Suprapubic skin (tissue), 3 donors: ENCODE results near the gene SYNE2.

Experiments
- EP300 ChIP-seq: sonication (generic); formaldehyde crosslinking; IDR thresholded peaks from one replicate; pipeline ENCODE4 v1.6.1; 2017; ENCODE audit warnings: antibody characterized with exemption
- TF ChIP-seq, protein P1 (sequence below), 2 donors: fragments of 200-600 bp in 1 of 2; fragments of 450-650 bp in 1 of 2; sonication (generic) in 1 of 2; IDR thresholded peaks; one replicate each; pipeline ENCODE4 v1.5.1; 2016 to 2019; ENCODE audit warnings: antibody characterized with exemption in 2 of 2, mild to moderate bottlenecking in 1 of 2, moderate library complexity in 1 of 2

DNA sequence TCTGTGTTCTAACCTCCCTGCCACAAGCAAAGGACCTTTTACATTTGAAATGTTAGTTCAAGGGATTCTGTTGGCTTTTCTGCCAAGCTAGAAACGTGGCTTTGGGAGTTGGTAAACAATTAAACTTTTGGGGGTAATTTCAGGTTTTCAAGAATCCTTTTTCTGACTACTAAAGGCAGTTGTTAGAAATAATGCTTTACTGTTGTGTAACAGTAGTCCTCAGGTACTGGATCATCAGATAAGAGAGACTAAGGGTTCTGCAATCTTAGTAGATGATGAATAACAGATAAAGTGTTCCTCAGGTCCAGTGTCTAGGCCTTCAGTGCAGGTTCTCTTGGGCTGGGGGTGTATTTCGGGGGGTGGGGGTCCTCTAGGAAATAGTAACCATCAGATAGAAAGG lies 192.3 kb downstream of the SYNE2 start:
- no peak for TF ChIP-seq EP300
- TF ChIP-seq, protein P1, sequence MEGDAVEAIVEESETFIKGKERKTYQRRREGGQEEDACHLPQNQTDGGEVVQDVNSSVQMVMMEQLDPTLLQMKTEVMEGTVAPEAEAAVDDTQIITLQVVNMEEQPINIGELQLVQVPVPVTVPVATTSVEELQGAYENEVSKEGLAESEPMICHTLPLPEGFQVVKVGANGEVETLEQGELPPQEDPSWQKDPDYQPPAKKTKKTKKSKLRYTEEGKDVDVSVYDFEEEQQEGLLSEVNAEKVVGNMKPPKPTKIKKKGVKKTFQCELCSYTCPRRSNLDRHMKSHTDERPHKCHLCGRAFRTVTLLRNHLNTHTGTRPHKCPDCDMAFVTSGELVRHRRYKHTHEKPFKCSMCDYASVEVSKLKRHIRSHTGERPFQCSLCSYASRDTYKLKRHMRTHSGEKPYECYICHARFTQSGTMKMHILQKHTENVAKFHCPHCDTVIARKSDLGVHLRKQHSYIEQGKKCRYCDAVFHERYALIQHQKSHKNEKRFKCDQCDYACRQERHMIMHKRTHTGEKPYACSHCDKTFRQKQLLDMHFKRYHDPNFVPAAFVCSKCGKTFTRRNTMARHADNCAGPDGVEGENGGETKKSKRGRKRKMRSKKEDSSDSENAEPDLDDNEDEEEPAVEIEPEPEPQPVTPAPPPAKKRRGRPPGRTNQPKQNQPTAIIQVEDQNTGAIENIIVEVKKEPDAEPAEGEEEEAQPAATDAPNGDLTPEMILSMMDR (IDR thresholded peaks at IDR 0.05): no peak
